ENCODE measurements around the gene FKBP1A.

The FKBP1A gene

DNA sequence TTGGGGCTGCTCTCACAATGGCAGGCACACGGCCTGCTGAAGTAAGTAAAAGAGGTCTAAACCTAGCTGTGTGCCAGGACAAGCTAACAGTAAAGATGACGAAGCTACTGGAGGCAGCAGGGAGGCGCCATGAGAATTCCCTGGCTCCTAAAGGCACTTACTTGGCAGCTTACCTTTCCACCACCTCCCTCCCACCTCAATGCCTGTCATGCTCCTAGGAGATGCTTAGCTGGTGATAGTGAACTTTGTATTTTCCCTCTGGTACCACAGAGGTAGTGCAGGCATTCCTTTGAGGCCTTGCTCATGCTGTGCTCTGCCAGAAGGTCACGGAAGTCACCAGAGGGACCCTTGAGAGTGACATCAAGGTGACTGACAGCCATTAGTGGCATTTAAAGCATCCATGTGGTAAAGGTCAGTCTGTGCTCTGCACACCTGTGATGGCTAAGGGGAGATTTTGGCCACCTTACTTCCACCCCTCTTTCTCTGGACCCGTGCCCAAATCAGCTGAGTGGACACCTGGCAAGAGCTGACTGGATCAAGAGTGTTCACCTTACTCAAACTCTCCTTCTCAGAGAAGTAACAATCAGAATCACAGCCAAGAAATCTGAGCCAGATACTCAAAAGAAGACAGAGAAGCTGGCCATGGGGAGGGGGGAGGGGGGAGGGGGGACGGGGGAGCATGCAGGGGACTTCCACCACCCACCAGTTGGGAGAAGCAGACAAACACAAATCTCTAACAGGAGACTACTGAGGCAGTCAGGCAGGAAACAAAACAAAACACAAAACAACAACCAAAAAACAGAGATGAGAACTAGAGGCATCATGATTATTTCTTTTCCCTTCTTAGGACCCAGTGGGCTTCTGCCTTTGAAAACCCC lies 2.9 kb downstream of the FKBP1A start:
- peak; percentile 55 for DNase-seq (ENCODE audit: low read depth)
- H3K4me3 ChIP-seq (ENCODE audit: control insufficient read depth, low read depth, low read length), result peak overlapping the region; percentile 97
- TF ChIP-seq, protein P1, sequence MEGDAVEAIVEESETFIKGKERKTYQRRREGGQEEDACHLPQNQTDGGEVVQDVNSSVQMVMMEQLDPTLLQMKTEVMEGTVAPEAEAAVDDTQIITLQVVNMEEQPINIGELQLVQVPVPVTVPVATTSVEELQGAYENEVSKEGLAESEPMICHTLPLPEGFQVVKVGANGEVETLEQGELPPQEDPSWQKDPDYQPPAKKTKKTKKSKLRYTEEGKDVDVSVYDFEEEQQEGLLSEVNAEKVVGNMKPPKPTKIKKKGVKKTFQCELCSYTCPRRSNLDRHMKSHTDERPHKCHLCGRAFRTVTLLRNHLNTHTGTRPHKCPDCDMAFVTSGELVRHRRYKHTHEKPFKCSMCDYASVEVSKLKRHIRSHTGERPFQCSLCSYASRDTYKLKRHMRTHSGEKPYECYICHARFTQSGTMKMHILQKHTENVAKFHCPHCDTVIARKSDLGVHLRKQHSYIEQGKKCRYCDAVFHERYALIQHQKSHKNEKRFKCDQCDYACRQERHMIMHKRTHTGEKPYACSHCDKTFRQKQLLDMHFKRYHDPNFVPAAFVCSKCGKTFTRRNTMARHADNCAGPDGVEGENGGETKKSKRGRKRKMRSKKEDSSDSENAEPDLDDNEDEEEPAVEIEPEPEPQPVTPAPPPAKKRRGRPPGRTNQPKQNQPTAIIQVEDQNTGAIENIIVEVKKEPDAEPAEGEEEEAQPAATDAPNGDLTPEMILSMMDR (conservative IDR thresholded peaks at IDR 0.05; ENCODE audit: control insufficient read depth, insufficient read depth, low read depth, low read length), result no peak

DNA sequence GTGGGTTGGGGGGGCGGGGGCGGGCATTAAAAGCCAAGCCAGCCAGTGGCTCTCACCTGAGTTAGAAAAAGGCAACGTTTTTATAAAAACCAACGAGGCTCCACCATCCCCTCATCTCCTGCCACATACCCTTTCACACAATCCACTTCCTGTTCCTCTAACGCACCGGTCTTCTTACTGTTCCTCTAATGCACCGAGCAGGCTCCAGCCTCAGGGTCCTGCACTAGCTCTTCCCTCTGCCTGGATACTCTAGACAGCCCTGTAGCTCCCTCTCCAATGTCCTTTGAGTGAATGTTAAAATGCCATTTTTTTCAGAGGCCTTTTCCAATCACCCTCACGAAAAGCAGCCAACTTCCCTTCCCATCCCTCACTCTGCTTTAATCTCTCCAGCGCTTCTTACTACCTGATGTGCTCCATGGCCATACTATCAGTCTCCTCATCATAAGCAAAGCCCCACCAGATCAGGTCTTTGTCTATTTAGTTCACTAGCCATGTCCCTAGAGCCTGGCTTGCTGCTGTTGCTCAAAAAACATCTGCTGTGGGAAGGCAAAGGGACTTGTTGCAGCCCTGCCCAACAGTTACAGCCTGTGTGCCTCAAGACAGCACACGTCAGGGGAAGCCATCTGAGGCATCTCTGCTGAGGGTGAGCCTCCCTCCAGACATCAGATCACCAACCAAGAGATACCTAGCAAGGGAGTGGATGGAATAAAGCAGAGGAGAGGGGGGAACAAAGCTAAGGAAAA lies 3.9 kb downstream of the FKBP1A start:
- TF ChIP-seq, protein P1 (conservative IDR thresholded peaks at IDR 0.05; ENCODE audit: control insufficient read depth, insufficient read depth, low read depth, low read length), result no peak
- DNase-seq (ENCODE audit: low read depth), result no peak
- H3K4me3 ChIP-seq (ENCODE audit: control insufficient read depth, low read depth, low read length), result no peak overlapping the region

DNA sequence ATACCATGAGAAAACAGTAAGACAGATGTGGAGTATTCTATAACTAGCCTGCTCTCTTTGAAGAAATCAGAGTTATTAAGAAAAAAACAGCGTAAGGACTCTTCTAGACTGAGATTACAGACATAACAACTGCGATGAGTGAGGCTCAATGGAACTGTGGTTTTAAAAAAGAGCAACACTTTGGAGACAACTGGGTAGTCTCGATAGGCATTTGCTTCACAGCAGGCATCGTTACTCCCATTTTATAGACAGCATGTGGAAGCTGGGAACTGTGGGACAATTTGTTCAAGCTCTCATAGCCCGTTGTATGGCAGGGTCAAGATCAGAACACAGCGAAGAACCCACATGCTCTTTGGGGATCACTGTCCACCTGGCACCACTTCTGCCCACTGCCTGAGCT lies 4.6 kb downstream of the FKBP1A start:
- H3K4me3 ChIP-seq (ENCODE audit: control insufficient read depth, low read depth, low read length), result no peak overlapping the region
- no peak for DNase-seq (ENCODE audit: low read depth)
- TF ChIP-seq, protein P1 (conservative IDR thresholded peaks at IDR 0.05; ENCODE audit: control insufficient read depth, insufficient read depth, low read depth, low read length), result no peak

DNA sequence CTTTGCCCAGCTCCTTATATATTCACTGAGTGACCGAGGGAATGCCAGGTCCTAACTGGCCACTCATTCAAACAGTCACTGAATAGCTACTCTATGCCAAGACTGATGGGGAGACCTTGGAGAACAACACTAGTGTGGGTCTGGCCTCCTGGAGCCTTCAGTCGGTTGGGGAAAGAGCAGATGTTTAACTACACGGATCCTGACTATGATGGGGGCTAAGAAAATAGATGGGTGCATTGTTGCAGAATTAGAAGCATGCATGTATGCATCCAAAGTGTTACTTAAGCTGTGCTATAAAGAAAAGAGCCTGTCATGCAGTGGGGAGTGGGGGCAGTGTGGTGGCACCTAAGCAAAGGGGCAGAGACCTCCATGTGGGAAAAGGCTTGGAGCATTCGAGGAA lies 6.5 kb downstream of the FKBP1A start:
- TF ChIP-seq, protein P1 (conservative IDR thresholded peaks at IDR 0.05; ENCODE audit: control insufficient read depth, insufficient read depth, low read depth, low read length), result no peak

DNA sequence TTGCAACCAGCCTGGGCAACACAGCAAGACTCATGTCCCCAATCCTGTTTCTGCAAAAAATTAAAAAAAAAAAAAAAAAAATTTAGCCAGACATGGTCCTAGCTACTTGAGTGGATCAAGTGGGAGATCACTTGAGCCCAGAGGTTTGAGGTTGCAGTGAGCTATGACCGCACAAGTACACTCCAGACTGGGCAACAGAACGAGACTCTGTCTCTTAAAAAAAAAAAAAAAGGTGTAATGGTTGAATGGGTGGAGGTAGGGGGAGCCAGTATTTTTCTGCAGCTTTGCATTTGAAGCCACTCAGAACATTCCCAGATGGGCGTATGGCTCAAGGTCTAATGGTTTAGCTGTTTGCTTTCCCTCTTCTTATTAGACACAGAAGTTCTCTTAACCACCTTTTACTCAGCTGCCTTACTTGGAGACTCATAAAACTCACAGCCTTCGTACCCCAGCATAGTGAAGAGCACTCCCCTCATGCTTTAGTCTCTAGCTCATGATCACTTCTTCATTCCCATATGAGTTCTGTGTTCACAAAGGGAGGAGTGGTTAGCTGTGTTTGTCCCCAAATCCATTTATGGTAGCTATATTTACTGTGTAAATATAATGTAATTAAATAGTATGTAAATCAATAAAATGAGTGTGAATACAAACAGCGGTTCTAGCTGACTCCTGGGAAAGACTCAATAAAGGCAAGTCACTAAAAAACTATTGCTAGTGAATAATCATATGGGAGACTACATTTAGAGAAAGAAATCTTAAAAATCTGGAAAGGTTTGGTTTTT lies 9.0 kb downstream of the FKBP1A start:
- no peak overlapping the region for H3K4me3 ChIP-seq (ENCODE audit: control insufficient read depth, low read depth, low read length)
- no peak for DNase-seq (ENCODE audit: low read depth)
- TF ChIP-seq, protein P1 (conservative IDR thresholded peaks at IDR 0.05; ENCODE audit: control insufficient read depth, insufficient read depth, low read depth, low read length), result no peak

More for the DNA sequence above, 6.5 kb downstream of the FKBP1A start:
- H3K4me3 ChIP-seq (ENCODE audit: control insufficient read depth, low read depth, low read length), result no peak overlapping the region
- DNase-seq (ENCODE audit: low read depth), result no peak

DNA sequence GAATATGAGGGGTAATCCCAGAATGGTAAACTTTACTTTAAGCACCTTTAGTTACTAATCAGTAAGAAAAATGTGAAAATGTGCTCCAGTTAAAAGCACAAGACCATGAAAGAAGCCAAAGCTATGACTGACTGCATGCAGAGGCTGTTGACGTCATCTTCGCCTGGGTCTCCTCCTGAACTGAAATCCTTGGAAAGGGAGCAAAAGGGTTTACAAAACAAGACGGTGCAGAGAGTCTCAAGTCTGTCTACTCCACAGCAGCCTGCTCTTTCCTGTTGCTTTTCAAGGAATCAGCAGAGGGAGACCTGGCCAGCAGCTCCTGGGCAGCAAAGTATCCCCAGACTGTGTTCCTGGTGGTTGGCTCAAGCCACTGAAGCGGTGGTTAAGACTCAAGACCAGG lies 10.2 kb downstream of the FKBP1A start:
- peak; percentile 87 for DNase-seq (ENCODE audit: low read depth)
- TF ChIP-seq, protein P1 (conservative IDR thresholded peaks at IDR 0.05; ENCODE audit: control insufficient read depth, insufficient read depth, low read depth, low read length), result no peak
- no peak overlapping the region for H3K4me3 ChIP-seq (ENCODE audit: control insufficient read depth, low read depth, low read length)

Data from fibroblast of mammary gland (primary cell).